GM23338 (cell line): ENCODE measurements around the gene MYCBPAP.

Experiments
- CREB1 ChIP-seq: fragments of 250-450 bp; sonication (Bioruptor Pico); IDR thresholded peaks from 2 replicates; pipeline ENCODE4 v1.5.0; 2020; ENCODE audit warnings: low read depth, mild to moderate bottlenecking, moderate library complexity
- EZH2 ChIP-seq: fragments of 200-600 bp; sonication (generic); IDR thresholded peaks from one replicate; pipeline ENCODE4 v1.8.0; 2017; ENCODE audit warnings: antibody characterized with exemption, mild to moderate bottlenecking, low read depth; ENCODE audit not compliant: unreplicated experiment
- EZH2phosphoT487 ChIP-seq: fragments of 200-600 bp; sonication (generic); IDR thresholded peaks from one replicate; pipeline ENCODE4 v1.8.1; 2018; ENCODE audit warnings: antibody characterized with exemption; ENCODE audit not compliant: unreplicated experiment
- JUNB ChIP-seq: IDR thresholded peaks from one replicate; pipeline ENCODE4 v1.6.1; 2016; ENCODE audit warnings: antibody characterized with exemption; ENCODE audit not compliant: unreplicated experiment
- NANOG ChIP-seq: IDR thresholded peaks from 2 replicates; pipeline ENCODE4 v1.6.1; 2016; ENCODE audit warnings: antibody characterized with exemption, borderline replicate concordance
- POLR2AphosphoS5 ChIP-seq: IDR thresholded peaks from 2 replicates; pipeline ENCODE4 v1.6.1; 2016; ENCODE audit warnings: antibody characterized with exemption, low read depth
- STAT1 ChIP-seq: IDR thresholded peaks from one replicate; pipeline ENCODE4 v1.6.1; 2016; ENCODE audit warnings: antibody characterized with exemption; ENCODE audit not compliant: unreplicated experiment
- ZNF114 ChIP-seq: fragments of 250-450 bp; sonication (Bioruptor Pico); IDR thresholded peaks from 2 replicates; pipeline ENCODE4 v1.5.0; 2020; ENCODE audit warnings: mild to moderate bottlenecking, moderate library complexity
- ZNF331 ChIP-seq: fragments of 250-450 bp; sonication (Bioruptor Pico); IDR thresholded peaks from 2 replicates; pipeline ENCODE4 v1.5.0; 2020; ENCODE audit warnings: low read depth, mild to moderate bottlenecking, moderate library complexity
- TF ChIP-seq, protein P1 (sequence below), 2 experiments: fragments of 200-600 bp in 1 of 2; sonication (generic) in 1 of 2; conservative IDR thresholded peaks; 2 replicates each; pipeline versions ENCODE4 v1.5.1 to v1.6.1; 2016 to 2017; ENCODE audit warnings: antibody characterized with exemption in 2 of 2, low read depth in 2 of 2, mild to moderate bottlenecking in 2 of 2, moderate library complexity in 1 of 2
- TF ChIP-seq, protein P2 (sequence below): IDR thresholded peaks from one replicate; pipeline ENCODE4 v1.6.1; 2018; ENCODE audit warnings: antibody characterized with exemption; ENCODE audit not compliant: unreplicated experiment
- TF ChIP-seq, protein P3 (sequence below): fragments of 250-450 bp; sonication (Bioruptor Pico); IDR thresholded peaks from 2 replicates; pipeline ENCODE4 v1.5.0; 2020; ENCODE audit warnings: mild to moderate bottlenecking, moderate library complexity

- TF ChIP-seq CREB1 (CRISPR knock-in tag) (no peak), EZH2 (no peak), EZH2phosphoT487 (no peak), POLR2AphosphoS5 (no peak), JUNB (no peak), ZNF114 (CRISPR knock-in tag) (no peak), ZNF331 (CRISPR knock-in tag) (no peak), NANOG (no peak), STAT1 (no peak)
- TF ChIP-seq, protein P1, sequence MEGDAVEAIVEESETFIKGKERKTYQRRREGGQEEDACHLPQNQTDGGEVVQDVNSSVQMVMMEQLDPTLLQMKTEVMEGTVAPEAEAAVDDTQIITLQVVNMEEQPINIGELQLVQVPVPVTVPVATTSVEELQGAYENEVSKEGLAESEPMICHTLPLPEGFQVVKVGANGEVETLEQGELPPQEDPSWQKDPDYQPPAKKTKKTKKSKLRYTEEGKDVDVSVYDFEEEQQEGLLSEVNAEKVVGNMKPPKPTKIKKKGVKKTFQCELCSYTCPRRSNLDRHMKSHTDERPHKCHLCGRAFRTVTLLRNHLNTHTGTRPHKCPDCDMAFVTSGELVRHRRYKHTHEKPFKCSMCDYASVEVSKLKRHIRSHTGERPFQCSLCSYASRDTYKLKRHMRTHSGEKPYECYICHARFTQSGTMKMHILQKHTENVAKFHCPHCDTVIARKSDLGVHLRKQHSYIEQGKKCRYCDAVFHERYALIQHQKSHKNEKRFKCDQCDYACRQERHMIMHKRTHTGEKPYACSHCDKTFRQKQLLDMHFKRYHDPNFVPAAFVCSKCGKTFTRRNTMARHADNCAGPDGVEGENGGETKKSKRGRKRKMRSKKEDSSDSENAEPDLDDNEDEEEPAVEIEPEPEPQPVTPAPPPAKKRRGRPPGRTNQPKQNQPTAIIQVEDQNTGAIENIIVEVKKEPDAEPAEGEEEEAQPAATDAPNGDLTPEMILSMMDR (conservative IDR thresholded peaks at IDR 0.05; ENCODE audit: low read depth in 2 of 2): no peak
- TF ChIP-seq, protein P2, sequence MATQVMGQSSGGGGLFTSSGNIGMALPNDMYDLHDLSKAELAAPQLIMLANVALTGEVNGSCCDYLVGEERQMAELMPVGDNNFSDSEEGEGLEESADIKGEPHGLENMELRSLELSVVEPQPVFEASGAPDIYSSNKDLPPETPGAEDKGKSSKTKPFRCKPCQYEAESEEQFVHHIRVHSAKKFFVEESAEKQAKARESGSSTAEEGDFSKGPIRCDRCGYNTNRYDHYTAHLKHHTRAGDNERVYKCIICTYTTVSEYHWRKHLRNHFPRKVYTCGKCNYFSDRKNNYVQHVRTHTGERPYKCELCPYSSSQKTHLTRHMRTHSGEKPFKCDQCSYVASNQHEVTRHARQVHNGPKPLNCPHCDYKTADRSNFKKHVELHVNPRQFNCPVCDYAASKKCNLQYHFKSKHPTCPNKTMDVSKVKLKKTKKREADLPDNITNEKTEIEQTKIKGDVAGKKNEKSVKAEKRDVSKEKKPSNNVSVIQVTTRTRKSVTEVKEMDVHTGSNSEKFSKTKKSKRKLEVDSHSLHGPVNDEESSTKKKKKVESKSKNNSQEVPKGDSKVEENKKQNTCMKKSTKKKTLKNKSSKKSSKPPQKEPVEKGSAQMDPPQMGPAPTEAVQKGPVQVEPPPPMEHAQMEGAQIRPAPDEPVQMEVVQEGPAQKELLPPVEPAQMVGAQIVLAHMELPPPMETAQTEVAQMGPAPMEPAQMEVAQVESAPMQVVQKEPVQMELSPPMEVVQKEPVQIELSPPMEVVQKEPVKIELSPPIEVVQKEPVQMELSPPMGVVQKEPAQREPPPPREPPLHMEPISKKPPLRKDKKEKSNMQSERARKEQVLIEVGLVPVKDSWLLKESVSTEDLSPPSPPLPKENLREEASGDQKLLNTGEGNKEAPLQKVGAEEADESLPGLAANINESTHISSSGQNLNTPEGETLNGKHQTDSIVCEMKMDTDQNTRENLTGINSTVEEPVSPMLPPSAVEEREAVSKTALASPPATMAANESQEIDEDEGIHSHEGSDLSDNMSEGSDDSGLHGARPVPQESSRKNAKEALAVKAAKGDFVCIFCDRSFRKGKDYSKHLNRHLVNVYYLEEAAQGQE: no peak
- TF ChIP-seq, protein P3, sequence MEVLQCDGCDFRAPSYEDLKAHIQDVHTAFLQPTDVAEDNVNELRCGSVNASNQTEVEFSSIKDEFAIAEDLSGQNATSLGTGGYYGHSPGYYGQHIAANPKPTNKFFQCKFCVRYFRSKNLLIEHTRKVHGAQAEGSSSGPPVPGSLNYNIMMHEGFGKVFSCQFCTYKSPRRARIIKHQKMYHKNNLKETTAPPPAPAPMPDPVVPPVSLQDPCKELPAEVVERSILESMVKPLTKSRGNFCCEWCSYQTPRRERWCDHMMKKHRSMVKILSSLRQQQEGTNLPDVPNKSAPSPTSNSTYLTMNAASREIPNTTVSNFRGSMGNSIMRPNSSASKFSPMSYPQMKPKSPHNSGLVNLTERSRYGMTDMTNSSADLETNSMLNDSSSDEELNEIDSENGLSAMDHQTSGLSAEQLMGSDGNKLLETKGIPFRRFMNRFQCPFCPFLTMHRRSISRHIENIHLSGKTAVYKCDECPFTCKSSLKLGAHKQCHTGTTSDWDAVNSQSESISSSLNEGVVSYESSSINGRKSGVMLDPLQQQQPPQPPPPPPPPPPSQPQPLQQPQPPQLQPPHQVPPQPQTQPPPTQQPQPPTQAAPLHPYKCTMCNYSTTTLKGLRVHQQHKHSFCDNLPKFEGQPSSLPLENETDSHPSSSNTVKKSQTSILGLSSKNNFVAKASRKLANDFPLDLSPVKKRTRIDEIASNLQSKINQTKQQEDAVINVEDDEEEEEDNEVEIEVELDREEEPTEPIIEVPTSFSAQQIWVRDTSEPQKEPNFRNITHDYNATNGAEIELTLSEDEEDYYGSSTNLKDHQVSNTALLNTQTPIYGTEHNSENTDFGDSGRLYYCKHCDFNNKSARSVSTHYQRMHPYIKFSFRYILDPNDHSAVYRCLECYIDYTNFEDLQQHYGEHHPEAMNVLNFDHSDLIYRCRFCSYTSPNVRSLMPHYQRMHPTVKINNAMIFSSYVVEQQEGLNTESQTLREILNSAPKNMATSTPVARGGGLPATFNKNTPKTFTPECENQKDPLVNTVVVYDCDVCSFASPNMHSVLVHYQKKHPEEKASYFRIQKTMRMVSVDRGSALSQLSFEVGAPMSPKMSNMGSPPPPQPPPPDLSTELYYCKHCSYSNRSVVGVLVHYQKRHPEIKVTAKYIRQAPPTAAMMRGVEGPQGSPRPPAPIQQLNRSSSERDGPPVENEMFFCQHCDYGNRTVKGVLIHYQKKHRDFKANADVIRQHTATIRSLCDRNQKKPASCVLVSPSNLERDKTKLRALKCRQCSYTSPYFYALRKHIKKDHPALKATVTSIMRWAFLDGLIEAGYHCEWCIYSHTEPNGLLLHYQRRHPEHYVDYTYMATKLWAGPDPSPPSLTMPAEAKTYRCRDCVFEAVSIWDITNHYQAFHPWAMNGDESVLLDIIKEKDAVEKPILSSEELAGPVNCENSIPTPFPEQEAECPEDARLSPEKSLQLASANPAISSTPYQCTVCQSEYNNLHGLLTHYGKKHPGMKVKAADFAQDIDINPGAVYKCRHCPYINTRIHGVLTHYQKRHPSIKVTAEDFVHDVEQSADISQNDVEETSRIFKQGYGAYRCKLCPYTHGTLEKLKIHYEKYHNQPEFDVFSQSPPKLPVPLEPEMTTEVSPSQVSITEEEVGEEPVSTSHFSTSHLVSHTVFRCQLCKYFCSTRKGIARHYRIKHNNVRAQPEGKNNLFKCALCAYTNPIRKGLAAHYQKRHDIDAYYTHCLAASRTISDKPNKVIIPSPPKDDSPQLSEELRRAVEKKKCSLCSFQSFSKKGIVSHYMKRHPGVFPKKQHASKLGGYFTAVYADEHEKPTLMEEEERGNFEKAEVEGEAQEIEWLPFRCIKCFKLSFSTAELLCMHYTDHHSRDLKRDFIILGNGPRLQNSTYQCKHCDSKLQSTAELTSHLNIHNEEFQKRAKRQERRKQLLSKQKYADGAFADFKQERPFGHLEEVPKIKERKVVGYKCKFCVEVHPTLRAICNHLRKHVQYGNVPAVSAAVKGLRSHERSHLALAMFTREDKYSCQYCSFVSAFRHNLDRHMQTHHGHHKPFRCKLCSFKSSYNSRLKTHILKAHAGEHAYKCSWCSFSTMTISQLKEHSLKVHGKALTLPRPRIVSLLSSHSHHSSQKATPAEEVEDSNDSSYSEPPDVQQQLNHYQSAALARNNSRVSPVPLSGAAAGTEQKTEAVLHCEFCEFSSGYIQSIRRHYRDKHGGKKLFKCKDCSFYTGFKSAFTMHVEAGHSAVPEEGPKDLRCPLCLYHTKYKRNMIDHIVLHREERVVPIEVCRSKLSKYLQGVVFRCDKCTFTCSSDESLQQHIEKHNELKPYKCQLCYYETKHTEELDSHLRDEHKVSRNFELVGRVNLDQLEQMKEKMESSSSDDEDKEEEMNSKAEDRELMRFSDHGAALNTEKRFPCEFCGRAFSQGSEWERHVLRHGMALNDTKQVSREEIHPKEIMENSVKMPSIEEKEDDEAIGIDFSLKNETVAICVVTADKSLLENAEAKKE (CRISPR knock-in tag): no peak
Measured at GRCh38 chr17:50466371-50467113, 41.7 kb upstream of the MYCBPAP start.
